ENCODE measurements around the gene PDIA5. TPM values are rescaled to one million over a fixed set of nuclear protein-coding genes. Genes with fewer than 3 reads are reported as not detected.

The PDIA5 gene
- total and polyA plus RNA-seq, 2 of the 4 experiments (the other 2 are of a cell fraction): 19.4 to 42.0 TPM

DNA sequence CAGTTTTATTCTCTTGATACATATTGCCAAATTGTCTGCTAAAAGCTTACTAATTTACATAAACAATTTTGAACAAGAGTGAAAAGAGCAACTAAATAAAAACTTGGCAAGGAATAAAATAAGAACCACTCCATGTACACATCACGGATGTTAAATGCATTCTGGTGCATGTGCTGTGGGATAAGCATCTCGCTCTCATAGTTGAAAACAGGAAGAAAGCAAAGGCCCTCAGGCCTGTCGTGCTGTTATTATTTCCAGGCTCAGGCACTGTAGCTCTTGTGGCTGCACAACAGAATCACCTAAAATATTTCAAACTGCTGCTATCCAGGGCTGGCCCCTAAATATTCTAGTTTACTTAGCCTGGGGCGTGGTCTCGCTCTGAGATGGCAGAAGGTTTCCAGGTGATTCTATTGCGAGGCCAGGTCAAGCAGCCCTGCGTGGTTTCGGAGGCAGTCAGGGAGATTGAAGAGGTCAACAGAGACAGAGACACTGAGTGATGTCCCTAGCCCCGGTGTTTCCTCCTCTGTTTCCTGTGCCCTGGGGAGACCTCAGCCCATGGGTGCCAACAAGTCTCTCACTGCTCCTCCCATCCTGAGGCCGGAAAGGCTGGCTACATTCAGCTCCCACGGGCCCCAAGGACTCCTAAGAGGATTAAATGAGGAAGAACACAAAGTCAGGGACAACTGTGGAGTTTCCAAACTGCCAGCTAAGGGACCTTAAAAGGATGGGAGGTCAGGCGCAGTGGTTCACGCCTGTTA is 18.2 kb upstream of the PDIA5 start:
- H4K91ac ChIP-seq (ENCODE audit: insufficient read depth, low read depth, low read length): no peak overlapping the region
- in situ Hi-C loops (cut with MboI; ENCODE audit: low sequenced_read_pairs) (no loop called here), intact Hi-C loops (cut with micrococcal nuclease) (no loop called here), dilution Hi-C loops (cut with HindIII; ENCODE audit: low sequenced_read_pairs, unreplicated experiment) (no loop called here)
- no peak overlapping the region for H2BK120ac ChIP-seq (ENCODE audit: low read depth, low read length)
- no peak overlapping the region for H3K23ac ChIP-seq (ENCODE audit: low read depth, low read length)
- no peak overlapping the region for H2BK5ac ChIP-seq (ENCODE audit: low read depth, low read length, poor library complexity, severe bottlenecking)
- no peak overlapping the region for H3K9ac ChIP-seq (ENCODE audit: low read depth, low read length)
- no peaks in the 10 kb centered on the region for H3K36me3 ChIP-seq (ENCODE audit: control insufficient read depth, insufficient read depth, low read length)
- no peaks in the 10 kb centered on the region for H4K20me1 ChIP-seq (ENCODE audit: insufficient read depth, low read length)
- H3K14ac ChIP-seq (replicated peaks; ENCODE audit: low read depth, low read length): no peak overlapping the region
- no peaks in the 10 kb centered on the region for H3K9me3 ChIP-seq (ENCODE audit: control insufficient read depth, insufficient read depth, low read length)
- no peak overlapping the region for H3K56ac ChIP-seq (ENCODE audit: extremely low read depth, insufficient read depth, low read length)
- POLR2A ChIA-PET (ENCODE audit: unreplicated experiment): interaction anchor here (0.6 kb wide), 1 partner anchor 10 kb away, joined by 4 read pairs; no protein-coding TSS in a partner anchor
- DNase-seq (no peak), ATAC-seq (ENCODE audit: low read depth) (no peak)
- CTCF ChIA-PET: no interaction called here
- no peak overlapping the region for H2AFZ ChIP-seq (replicated peaks; ENCODE audit: low read length, poor library complexity)
- no TSS peak for BruUV-seq (replicated peaks)
- no peaks in the 10 kb centered on the region for H3K4me1 ChIP-seq (ENCODE audit: control insufficient read depth, insufficient read depth, low read length)
- H2BK20ac ChIP-seq (ENCODE audit: low read depth, low read length): no peak overlapping the region
- no peak overlapping the region for H4K8ac ChIP-seq (ENCODE audit: low read depth in 2 of 2, low read length in 2 of 2)
- H3K27me3 ChIP-seq (ENCODE audit: control insufficient read depth, insufficient read depth, low read length): peaks cover 50% of the 10 kb centered on the region
- H3K9me1 ChIP-seq (ENCODE audit: insufficient read depth, low read length): no peaks in the 10 kb centered on the region
- H4K5ac ChIP-seq (ENCODE audit: low read depth, low read length): no peak overlapping the region
- TF ChIP-seq BHLHE40 (IDR thresholded peaks at IDR 0.05; ENCODE audit: low read depth, low read length): no peak
- TF ChIP-seq, protein P1, sequence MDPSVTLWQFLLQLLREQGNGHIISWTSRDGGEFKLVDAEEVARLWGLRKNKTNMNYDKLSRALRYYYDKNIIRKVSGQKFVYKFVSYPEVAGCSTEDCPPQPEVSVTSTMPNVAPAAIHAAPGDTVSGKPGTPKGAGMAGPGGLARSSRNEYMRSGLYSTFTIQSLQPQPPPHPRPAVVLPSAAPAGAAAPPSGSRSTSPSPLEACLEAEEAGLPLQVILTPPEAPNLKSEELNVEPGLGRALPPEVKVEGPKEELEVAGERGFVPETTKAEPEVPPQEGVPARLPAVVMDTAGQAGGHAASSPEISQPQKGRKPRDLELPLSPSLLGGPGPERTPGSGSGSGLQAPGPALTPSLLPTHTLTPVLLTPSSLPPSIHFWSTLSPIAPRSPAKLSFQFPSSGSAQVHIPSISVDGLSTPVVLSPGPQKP (IDR thresholded peaks at IDR 0.05; ENCODE audit: borderline replicate concordance, low read depth, low read length): no peak
- no peak for TF ChIP-seq MAFK (IDR thresholded peaks at IDR 0.05; ENCODE audit: low read depth, low read length)
- no peak for TF ChIP-seq MAZ (IDR thresholded peaks at IDR 0.05; ENCODE audit: borderline replicate concordance, low read depth, low read length)
- TF ChIP-seq, protein P2, sequence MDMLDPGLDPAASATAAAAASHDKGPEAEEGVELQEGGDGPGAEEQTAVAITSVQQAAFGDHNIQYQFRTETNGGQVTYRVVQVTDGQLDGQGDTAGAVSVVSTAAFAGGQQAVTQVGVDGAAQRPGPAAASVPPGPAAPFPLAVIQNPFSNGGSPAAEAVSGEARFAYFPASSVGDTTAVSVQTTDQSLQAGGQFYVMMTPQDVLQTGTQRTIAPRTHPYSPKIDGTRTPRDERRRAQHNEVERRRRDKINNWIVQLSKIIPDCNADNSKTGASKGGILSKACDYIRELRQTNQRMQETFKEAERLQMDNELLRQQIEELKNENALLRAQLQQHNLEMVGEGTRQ (IDR thresholded peaks at IDR 0.05; ENCODE audit: low read depth, low read length): no peak
- TF ChIP-seq MXI1 (IDR thresholded peaks at IDR 0.05; ENCODE audit: borderline replicate concordance, low read depth, low read length): no peak
- no peak for TF ChIP-seq FOS (IDR thresholded peaks at IDR 0.05; ENCODE audit: low read depth, low read length)
- no peak overlapping the region for H2BK15ac ChIP-seq (ENCODE audit: low read depth, low read length)
- 80% methylated on average over 1 of the region's 13 CpGs; no CpG with 5 or more reads in 1 of the 2 experiments for WGBS, 2 experiments (ENCODE audit: extremely low coverage in 2 of 2, insufficient read length in 1 of 2)
- no peak overlapping the region for H3K4ac ChIP-seq (ENCODE audit: low read depth, low read length)
- no peak overlapping the region for H3K18ac ChIP-seq (ENCODE audit: low read depth, low read length)
- no peak overlapping the region for H2AK5ac ChIP-seq (ENCODE audit: low read depth, low read length)
- H2AK9ac ChIP-seq (replicated peaks; ENCODE audit: low read depth, low read length, poor library complexity): no peak overlapping the region
- H3K4me3 ChIP-seq (ENCODE audit: insufficient read depth, low read depth, low read length): no peak overlapping the region
- no peak overlapping the region for H3K4me2 ChIP-seq (ENCODE audit: low read depth, low read length)
- H3K79me1 ChIP-seq (ENCODE audit: low read depth in 1 of 2, low read length in 2 of 2): no peaks in the 10 kb centered on the region
- H3K27ac ChIP-seq (ENCODE audit: insufficient read depth, low read length): no peak overlapping the region
